IPS DF 6.9 (cell line): Measurements from ENCODE around the gene SYTL3.

Experiments used
- DNase-seq: peaks from one replicate; pipeline ENCODE4 v3.0.0-alpha.2; 2013; ENCODE audit warnings: low read depth, low spot score
- H3K27ac ChIP-seq: one replicate; pipeline ENCODE4 v1.5.1; 2013; ENCODE audit warnings: low read length, control low read depth
- H3K27me3 ChIP-seq: 2 replicates; pipeline ENCODE4 v1.6.1; 2013; ENCODE audit warnings: mild to moderate bottlenecking, low read length; ENCODE audit not compliant: control insufficient read depth, insufficient read depth
- H3K36me3 ChIP-seq: 2 replicates; pipeline ENCODE4 v1.6.1; 2013; ENCODE audit warnings: low read length; ENCODE audit not compliant: control insufficient read depth, insufficient read depth
- H3K4me1 ChIP-seq: 2 replicates; pipeline ENCODE4 v1.6.1; 2013; ENCODE audit warnings: low read length; ENCODE audit not compliant: control insufficient read depth, insufficient read depth
- H3K4me3 ChIP-seq: 2 replicates; pipeline ENCODE4 v1.5.1; 2013; ENCODE audit warnings: mild to moderate bottlenecking, low read length
- H3K9me3 ChIP-seq: 2 replicates; pipeline ENCODE4 v1.6.1; 2013; ENCODE audit warnings: low read length, inconsistent platforms; ENCODE audit not compliant: control insufficient read depth, insufficient read depth
- WGBS: extraction: QIAGEN DNeasy Blood & Tissue Kit; methylation state at CpG from one replicate; pipeline ENCODE4 v1.1.7; 2013; ENCODE audit warnings: mixed read lengths, missing lambda C conversion rate; ENCODE audit not compliant: insufficient read length, insufficient coverage; 5-methylcytosine and 5-hydroxymethylcytosine counted together

SYTL3 gene

GRCh38 chr6:158769771-158770432 lies 120.0 kb downstream of the SYTL3 start:
- peaks cover 79% of the 10 kb centered on the region for H3K36me3 ChIP-seq
- H3K27me3 ChIP-seq = no peaks in the 10 kb centered on the region
- H3K4me1 ChIP-seq = no peaks in the 10 kb centered on the region
- no CpG with 5 or more reads among the region's 18 CpGs for WGBS
- H3K27ac ChIP-seq = no peak overlapping the region
- H3K9me3 ChIP-seq = no peaks in the 10 kb centered on the region
- H3K4me3 ChIP-seq = no peak overlapping the region
- DNase-seq = no peak

- Histone ChIP-seq H3K27ac (no peak overlapping the region), H3K27me3 (no peaks in the 10 kb centered on the region), H3K9me3 (no peaks in the 10 kb centered on the region), H3K4me1 (no peaks in the 10 kb centered on the region), H3K36me3 (peaks cover 76% of the 10 kb centered on the region), H3K4me3 (no peak overlapping the region)
- no peak for DNase-seq
- no CpG with 5 or more reads among the region's 21 CpGs for WGBS
Observed at GRCh38 chr6:158770533-158771330, 120.9 kb downstream of the SYTL3 start.

- Histone ChIP-seq H3K36me3 (peaks cover 74% of the 10 kb centered on the region), H3K9me3 (no peaks in the 10 kb centered on the region), H3K4me1 (no peaks in the 10 kb centered on the region), H3K27ac (no peak overlapping the region), H3K27me3 (no peaks in the 10 kb centered on the region), H3K4me3 (no peak overlapping the region)
- DNase-seq = no peak
- WGBS = no CpG with 5 or more reads among the region's 16 CpGs
Observed at GRCh38 chr6:158771399-158772152, 121.7 kb downstream of the SYTL3 start.

GRCh38 chr6:158772172-158772571 lies 122.3 kb downstream of the SYTL3 start:
- no peak overlapping the region for H3K27ac ChIP-seq
- DNase-seq = no peak
- no peaks in the 10 kb centered on the region for H3K9me3 ChIP-seq
- H3K4me1 ChIP-seq = no peaks in the 10 kb centered on the region
- no CpG with 5 or more reads among the region's 11 CpGs for WGBS
- H3K4me3 ChIP-seq = no peak overlapping the region
- no peaks in the 10 kb centered on the region for H3K27me3 ChIP-seq
- H3K36me3 ChIP-seq = peaks cover 69% of the 10 kb centered on the region

- Histone ChIP-seq H3K4me1 (no peaks in the 10 kb centered on the region), H3K9me3 (no peaks in the 10 kb centered on the region), H3K36me3 (peaks cover 61% of the 10 kb centered on the region), H3K27me3 (no peaks in the 10 kb centered on the region), H3K4me3 (no peak overlapping the region), H3K27ac (no peak overlapping the region)
- DNase-seq = no peak
- no CpG with 5 or more reads among the region's 6 CpGs for WGBS
Observed at GRCh38 chr6:158772851-158773371, 123.1 kb downstream of the SYTL3 start.

GRCh38 chr6:158773581-158774449 lies 124.0 kb downstream of the SYTL3 start:
- H3K36me3 ChIP-seq = peaks cover 52% of the 10 kb centered on the region
- H3K27me3 ChIP-seq = no peaks in the 10 kb centered on the region
- no peak overlapping the region for H3K4me3 ChIP-seq
- WGBS = no CpG with 5 or more reads among the region's 21 CpGs
- no peaks in the 10 kb centered on the region for H3K9me3 ChIP-seq
- no peaks in the 10 kb centered on the region for H3K4me1 ChIP-seq
- H3K27ac ChIP-seq = no peak overlapping the region
- DNase-seq = no peak

GRCh38 chr6:158774717-158775449 lies 125.0 kb downstream of the SYTL3 start:
- WGBS = no CpG with 5 or more reads among the region's 17 CpGs
- Histone ChIP-seq H3K27me3 (no peaks in the 10 kb centered on the region), H3K9me3 (no peaks in the 10 kb centered on the region), H3K4me1 (no peaks in the 10 kb centered on the region), H3K27ac (no peak overlapping the region), H3K4me3 (no peak overlapping the region), H3K36me3 (peaks cover 42% of the 10 kb centered on the region)
- no peak for DNase-seq

GRCh38 chr6:158775832-158776231 lies 126.0 kb downstream of the SYTL3 start:
- H3K4me1 ChIP-seq = no peaks in the 10 kb centered on the region
- no peak overlapping the region for H3K27ac ChIP-seq
- DNase-seq = no peak
- H3K9me3 ChIP-seq = no peaks in the 10 kb centered on the region
- no CpG with 5 or more reads among the region's 5 CpGs for WGBS
- no peak overlapping the region for H3K4me3 ChIP-seq
- H3K27me3 ChIP-seq = no peaks in the 10 kb centered on the region
- H3K36me3 ChIP-seq = peaks cover 32% of the 10 kb centered on the region

GRCh38 chr6:158776737-158777136 lies 126.9 kb downstream of the SYTL3 start:
- Histone ChIP-seq H3K4me1 (no peaks in the 10 kb centered on the region), H3K9me3 (no peaks in the 10 kb centered on the region), H3K27me3 (no peaks in the 10 kb centered on the region), H3K36me3 (peaks cover 28% of the 10 kb centered on the region), H3K27ac (no peak overlapping the region), H3K4me3 (no peak overlapping the region)
- no peak for DNase-seq
- WGBS = no CpG with 5 or more reads among the region's 2 CpGs
